OCI-LY7 (cell line): Measurements from ENCODE around the gene SANBR. TPM values are rescaled to one million over a fixed set of nuclear protein-coding genes. Genes with fewer than 3 reads are reported as not detected.

Experiments used
- BruUV-seq: library from RNA; stranded (reverse); fragments of 400-500 nt; replicated peaks from 2 replicates; lab custom pipeline; 2021; lab: Mats Ljungman, UMichigan
- CTCF ChIA-PET: fragments of 300-600 bp; sonication (Branson Sonifier 250); formaldehyde crosslinking; loops from one replicate; lab custom pipeline; 2022; ENCODE audit warnings: antibody characterized with exemption; ENCODE audit not compliant: unreplicated experiment; lab: Charles Lee
- POLR2A ChIA-PET: fragments of 300-600 bp; sonication (Branson Sonifier 250); formaldehyde crosslinking; loops from one replicate; lab custom pipeline; 2022; ENCODE audit warnings: antibody characterized with exemption; lab: Charles Lee
- DNase-seq: peaks from one replicate; pipeline ENCODE4 v3.0.0-alpha.2; 2015; ENCODE audit warnings: low spot score
- H2AFZ ChIP-seq: fragments of 200-600 bp; sonication (generic), shearing (Covaris generic); 2 replicates; pipeline ENCODE4 v1.6.1; 2014; ENCODE audit warnings: mild to moderate bottlenecking, antibody characterized with exemption, low read length, moderate library complexity
- H3K27ac ChIP-seq: fragments of 200-600 bp; sonication (generic); 2 replicates; pipeline ENCODE4 v1.5.1; 2014; ENCODE audit warnings: mixed run types, low read depth, mild to moderate bottlenecking, moderate library complexity, low read length, inconsistent platforms; ENCODE audit not compliant: poor library complexity, severe bottlenecking
- H3K36me3 ChIP-seq: fragments of 200-600 bp; sonication (generic); 2 replicates; pipeline ENCODE4 v1.6.1; 2014; ENCODE audit warnings: mild to moderate bottlenecking, antibody characterized with exemption, low read length, moderate library complexity, mixed read lengths; ENCODE audit not compliant: insufficient read depth
- H3K4me1 ChIP-seq: fragments of 200-600 bp; sonication (generic); 2 replicates; pipeline ENCODE4 v1.5.1; 2014; ENCODE audit warnings: mild to moderate bottlenecking, low read length; ENCODE audit not compliant: insufficient read depth, poor library complexity, severe bottlenecking
- H3K4me2 ChIP-seq: fragments of 200-600 bp; sonication (generic); 2 replicates; pipeline ENCODE4 v1.6.1; 2014; ENCODE audit warnings: mild to moderate bottlenecking, low read length
- H3K4me3 ChIP-seq: fragments of 200-600 bp; sonication (generic); 2 replicates; pipeline ENCODE4 v1.5.1; 2014; ENCODE audit warnings: mild to moderate bottlenecking, low read depth, low read length; ENCODE audit not compliant: poor library complexity, severe bottlenecking
- H3K79me2 ChIP-seq: fragments of 200-600 bp; sonication (generic); 2 replicates; pipeline ENCODE4 v1.6.1; 2016; ENCODE audit warnings: low read depth, mild to moderate bottlenecking, low read length, moderate library complexity, mixed read lengths; ENCODE audit not compliant: insufficient read depth
- H3K9me2 ChIP-seq: fragments of 200-600 bp; sonication (generic); 2 replicates; pipeline ENCODE4 v1.6.1; 2016; ENCODE audit warnings: mild to moderate bottlenecking, low read length, mixed read lengths; ENCODE audit not compliant: insufficient read depth
- H3K9me3 ChIP-seq: fragments of 200-600 bp; sonication (generic); 2 replicates; pipeline ENCODE4 v1.6.1; 2014; ENCODE audit warnings: mild to moderate bottlenecking, mixed run types, low read length, mixed read lengths
- H4K20me1 ChIP-seq: fragments of 200-600 bp; sonication (generic); 2 replicates; pipeline ENCODE4 v1.6.1; 2014; ENCODE audit warnings: mild to moderate bottlenecking, antibody characterized with exemption, low read length, moderate library complexity, mixed read lengths; ENCODE audit not compliant: insufficient read depth
- EZH2phosphoT487 ChIP-seq: fragments of 200-600 bp; sonication (generic); IDR thresholded peaks from 2 replicates; pipeline ENCODE4 v1.6.1; 2018; ENCODE audit warnings: low read depth, borderline replicate concordance, mild to moderate bottlenecking, mixed run types, antibody characterized with exemption, low read length, moderate library complexity, mixed read lengths
- intact Hi-C: fragments of 100-400 bp; cut with micrococcal nuclease; formaldehyde crosslinking; loops from one replicate; pipeline ENCODE4 v1.10.0; 2022; ENCODE audit not compliant: unreplicated experiment
- total RNA-seq, 2 experiments: library from RNA; depleted of rRNA in 1 of 2; stranded (reverse); fragments of >200 nt in 1 of 2; shearing (Covaris generic) in 1 of 2; gene quantifications; 2 replicates each; pipeline ENCODE4 v1.2.3, GENCODE V29; 2014 to 2022
- TF ChIP-seq, protein P1 (sequence below): fragments of 200-600 bp; sonication (generic); conservative IDR thresholded peaks from 2 replicates; pipeline ENCODE4 v1.5.1; 2014; ENCODE audit warnings: mild to moderate bottlenecking, antibody characterized with exemption, low read length, moderate library complexity, mixed read lengths

Gene SANBR
- total RNA-seq, 2 experiments from 2014 or later, result 8.3 to 11.9 TPM

DNA sequence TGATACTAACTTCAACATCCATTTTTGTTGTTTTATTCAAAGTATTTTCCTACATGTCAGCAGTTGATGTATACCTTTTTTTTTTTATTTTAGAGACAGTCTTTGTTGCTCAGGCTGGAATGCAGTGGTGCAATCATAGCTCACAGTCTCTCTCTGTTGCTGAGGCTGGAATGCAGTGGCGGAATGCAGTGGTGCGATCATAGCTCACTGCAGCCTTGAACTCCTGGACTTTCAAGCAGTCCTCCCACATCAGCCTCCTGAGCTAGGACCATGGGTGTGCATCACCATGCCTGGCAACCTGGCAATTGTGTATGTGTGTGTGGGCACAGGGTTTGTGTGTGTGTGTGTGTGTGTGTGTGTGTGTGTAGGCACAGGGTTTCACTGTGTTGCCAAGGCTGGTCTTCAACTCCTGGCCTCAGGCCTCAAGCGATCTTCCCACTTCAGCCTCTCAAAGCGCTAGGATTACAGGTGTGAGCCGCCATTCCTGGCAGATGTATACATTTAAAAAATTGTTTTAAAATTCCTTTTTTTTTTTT lies 24.8 kb downstream of the SANBR start:
- intact Hi-C loops, result no loop called here
- Histone ChIP-seq H3K4me3 (no peak overlapping the region), H3K4me2 (no peak overlapping the region), H3K9me2 (no peaks in the 10 kb centered on the region), H3K27ac (no peak overlapping the region), H2AFZ (no peak overlapping the region), H3K79me2 (no peaks in the 10 kb centered on the region), H3K4me1 (no peaks in the 10 kb centered on the region), H3K9me3 (no peaks in the 10 kb centered on the region), H4K20me1 (no peaks in the 10 kb centered on the region), H3K36me3 (peaks cover 12% of the 10 kb centered on the region; the same call in 1 of the 2 replicates)
- no peak for DNase-seq
- POLR2A ChIA-PET, result interaction anchor here (0.7 kb wide), 1 partner anchor 32 kb away, joined by 3 read pairs; no protein-coding TSS in a partner anchor
- BruUV-seq, result no TSS peak
- TF ChIP-seq, protein P1, sequence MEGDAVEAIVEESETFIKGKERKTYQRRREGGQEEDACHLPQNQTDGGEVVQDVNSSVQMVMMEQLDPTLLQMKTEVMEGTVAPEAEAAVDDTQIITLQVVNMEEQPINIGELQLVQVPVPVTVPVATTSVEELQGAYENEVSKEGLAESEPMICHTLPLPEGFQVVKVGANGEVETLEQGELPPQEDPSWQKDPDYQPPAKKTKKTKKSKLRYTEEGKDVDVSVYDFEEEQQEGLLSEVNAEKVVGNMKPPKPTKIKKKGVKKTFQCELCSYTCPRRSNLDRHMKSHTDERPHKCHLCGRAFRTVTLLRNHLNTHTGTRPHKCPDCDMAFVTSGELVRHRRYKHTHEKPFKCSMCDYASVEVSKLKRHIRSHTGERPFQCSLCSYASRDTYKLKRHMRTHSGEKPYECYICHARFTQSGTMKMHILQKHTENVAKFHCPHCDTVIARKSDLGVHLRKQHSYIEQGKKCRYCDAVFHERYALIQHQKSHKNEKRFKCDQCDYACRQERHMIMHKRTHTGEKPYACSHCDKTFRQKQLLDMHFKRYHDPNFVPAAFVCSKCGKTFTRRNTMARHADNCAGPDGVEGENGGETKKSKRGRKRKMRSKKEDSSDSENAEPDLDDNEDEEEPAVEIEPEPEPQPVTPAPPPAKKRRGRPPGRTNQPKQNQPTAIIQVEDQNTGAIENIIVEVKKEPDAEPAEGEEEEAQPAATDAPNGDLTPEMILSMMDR, result no peak
- no peak for TF ChIP-seq EZH2phosphoT487
- CTCF ChIA-PET, result no interaction called here

DNA sequence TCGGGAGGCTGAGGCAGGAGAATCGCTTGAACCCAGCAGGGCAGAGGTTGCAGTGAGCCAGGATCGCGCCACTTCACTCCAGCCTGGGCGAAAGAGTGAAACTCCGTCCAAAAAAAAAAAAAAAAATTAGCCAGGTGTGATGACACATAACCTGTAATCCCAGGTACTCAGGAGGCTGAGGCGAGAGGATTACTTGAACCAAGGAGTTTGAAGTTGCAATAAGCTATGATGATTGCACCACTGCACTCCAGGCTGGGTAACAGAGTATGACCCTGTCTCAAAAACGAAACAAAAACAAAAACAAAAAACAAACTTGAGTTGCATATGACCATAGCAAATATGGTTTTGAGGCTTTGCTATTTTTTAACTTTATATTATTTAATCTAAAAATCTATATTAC lies 25.8 kb downstream of the SANBR start:
- H3K9me2 ChIP-seq, result no peaks in the 10 kb centered on the region
- no peak for TF ChIP-seq EZH2phosphoT487
- TF ChIP-seq, protein P1, result no peak
- no peaks in the 10 kb centered on the region for H4K20me1 ChIP-seq
- H3K9me3 ChIP-seq, result no peaks in the 10 kb centered on the region
- intact Hi-C loops, result no loop called here
- no peaks in the 10 kb centered on the region for H3K4me1 ChIP-seq
- CTCF ChIA-PET, result no interaction called here
- no peak for DNase-seq
- no peak overlapping the region for H3K27ac ChIP-seq
- no TSS peak for BruUV-seq
- POLR2A ChIA-PET, result interaction anchor here (0.6 kb wide), 1 partner anchor 29 kb away, joined by 3 read pairs; no protein-coding TSS in a partner anchor
- H2AFZ ChIP-seq, result no peak overlapping the region
- no peak overlapping the region for H3K4me2 ChIP-seq
- no peak overlapping the region for H3K4me3 ChIP-seq
- H3K36me3 ChIP-seq, result peaks cover 7% of the 10 kb centered on the region; the same call in 1 of the 2 replicates
- H3K79me2 ChIP-seq, result no peaks in the 10 kb centered on the region

DNA sequence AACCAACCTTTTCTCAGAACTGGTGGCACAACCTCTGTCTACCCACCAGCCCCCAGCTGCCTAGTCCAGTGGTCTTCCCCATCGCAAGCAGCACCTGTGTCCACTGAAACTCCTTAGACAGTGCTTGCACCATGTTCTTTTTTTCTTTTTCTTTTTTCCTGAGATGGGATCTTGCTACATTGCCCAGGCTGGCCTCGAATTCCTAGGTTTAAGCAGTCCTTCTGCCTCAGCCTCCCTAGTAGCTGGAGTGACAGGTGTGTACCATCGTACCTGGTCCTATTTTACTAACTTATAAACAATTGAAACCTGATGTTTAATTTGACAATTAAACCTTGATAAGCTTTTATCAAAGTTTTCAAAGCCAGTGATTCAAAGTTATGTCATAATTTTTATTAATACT lies 30.8 kb downstream of the SANBR start:
- H4K20me1 ChIP-seq, result no peaks in the 10 kb centered on the region
- no peaks in the 10 kb centered on the region for H3K4me1 ChIP-seq
- no peak overlapping the region for H3K27ac ChIP-seq
- no peak for DNase-seq
- ChIA-PET CTCF (no interaction called here), POLR2A (interaction anchor here (0.7 kb wide), 1 partner anchor 13 kb away, joined by 4 read pairs; no protein-coding TSS in a partner anchor)
- H3K36me3 ChIP-seq, result no peaks in the 10 kb centered on the region
- intact Hi-C loops, result no loop called here
- TF ChIP-seq, protein P1, result no peak
- no peak for TF ChIP-seq EZH2phosphoT487
- no peaks in the 10 kb centered on the region for H3K79me2 ChIP-seq
- BruUV-seq, result no TSS peak
- H3K4me3 ChIP-seq, result no peak overlapping the region
- no peaks in the 10 kb centered on the region for H3K9me2 ChIP-seq
- no peak overlapping the region for H2AFZ ChIP-seq
- no peaks in the 10 kb centered on the region for H3K9me3 ChIP-seq
- no peak overlapping the region for H3K4me2 ChIP-seq
